ENCODE data around the gene CPNE5. TPM values are rescaled to one million over a fixed set of nuclear protein-coding genes. Genes with fewer than 3 reads are reported as not detected.

Gene CPNE5
- total RNA-seq, 1 experiment from 2014 or later = not detected

- no peak overlapping the region for H3K4me3 Mint-ChIP-seq (ENCODE audit: unreplicated experiment)
- no peaks in the 10 kb centered on the region for H3K9me3 ChIP-seq
- CTCF ChIA-PET = interaction anchor here (0.9 kb wide), 1 partner anchor 72 kb away, joined by 3 read pairs; no protein-coding TSS in a partner anchor
- no peaks in the 10 kb centered on the region for H3K9me3 Mint-ChIP-seq (ENCODE audit: unreplicated experiment)
- TF ChIP-seq CTCF (IDR thresholded peaks at IDR 0.05; ENCODE audit: insufficient read depth in 1 of 2, low read depth in 1 of 2, low read length in 1 of 2, severe bottlenecking in 1 of 2, unreplicated experiment in 1 of 2) = no peak
- H3K4me1 Mint-ChIP-seq (ENCODE audit: low read depth, unreplicated experiment) = no peaks in the 10 kb centered on the region
- no peaks in the 10 kb centered on the region for H3K27me3 Mint-ChIP-seq (ENCODE audit: insufficient read depth, unreplicated experiment)
- H3K4me1 ChIP-seq = no peaks in the 10 kb centered on the region
- BruUV-seq (replicated peaks) = no TSS peak
- H3K4me3 ChIP-seq (ENCODE audit: low read depth, low read length) = no peak overlapping the region
- no peak overlapping the region for H3K27ac Mint-ChIP-seq (ENCODE audit: unreplicated experiment)
- H3K27me3 ChIP-seq (replicated peaks; ENCODE audit: control insufficient read depth, insufficient read depth, low read length) = no peaks in the 10 kb centered on the region
- no peak for DNase-seq
- H3K36me3 Mint-ChIP-seq (ENCODE audit: insufficient read depth, unreplicated experiment) = no peaks in the 10 kb centered on the region
- H3K36me3 ChIP-seq (ENCODE audit: control insufficient read depth, insufficient read depth, low read length) = no peaks in the 10 kb centered on the region
- POLR2A ChIA-PET = no interaction called here
- intact Hi-C loops (cut with micrococcal nuclease; ENCODE audit: unreplicated experiment) = no loop called here
Measured at GRCh38 chr6:36722879-36723278, 116.4 kb downstream of the CPNE5 start.

GRCh38 chr6:36722365-36722764, 116.9 kb downstream of the CPNE5 start:
- Histone ChIP-seq H3K4me3 (ENCODE audit: low read depth, low read length) (no peak overlapping the region), H3K4me1 (no peaks in the 10 kb centered on the region), H3K36me3 (ENCODE audit: control insufficient read depth, insufficient read depth, low read length) (no peaks in the 10 kb centered on the region), H3K27me3 (replicated peaks; ENCODE audit: control insufficient read depth, insufficient read depth, low read length) (no peaks in the 10 kb centered on the region), H3K9me3 (no peaks in the 10 kb centered on the region)
- Mint-ChIP-seq H3K27ac (ENCODE audit: unreplicated experiment) (no peak overlapping the region), H3K4me1 (ENCODE audit: low read depth, unreplicated experiment) (no peaks in the 10 kb centered on the region), H3K9me3 (ENCODE audit: unreplicated experiment) (no peaks in the 10 kb centered on the region), H3K4me3 (ENCODE audit: unreplicated experiment) (no peak overlapping the region), H3K27me3 (ENCODE audit: insufficient read depth, unreplicated experiment) (no peaks in the 10 kb centered on the region), H3K36me3 (ENCODE audit: insufficient read depth, unreplicated experiment) (no peaks in the 10 kb centered on the region)
- CTCF ChIA-PET = interaction anchor here (0.9 kb wide), 1 partner anchor 71 kb away, joined by 3 read pairs; no protein-coding TSS in a partner anchor
- no peak for TF ChIP-seq CTCF (IDR thresholded peaks at IDR 0.05; ENCODE audit: insufficient read depth in 1 of 2, low read depth in 1 of 2, low read length in 1 of 2, severe bottlenecking in 1 of 2, unreplicated experiment in 1 of 2)
- BruUV-seq (replicated peaks) = no TSS peak
- no peak for DNase-seq
- intact Hi-C loops (cut with micrococcal nuclease; ENCODE audit: unreplicated experiment) = no loop called here
- POLR2A ChIA-PET = no interaction called here

- Mint-ChIP-seq H3K4me3 (ENCODE audit: unreplicated experiment) (no peak overlapping the region), H3K36me3 (ENCODE audit: insufficient read depth, unreplicated experiment) (no peaks in the 10 kb centered on the region), H3K27ac (ENCODE audit: unreplicated experiment) (no peak overlapping the region), H3K27me3 (ENCODE audit: insufficient read depth, unreplicated experiment) (no peaks in the 10 kb centered on the region), H3K4me1 (ENCODE audit: low read depth, unreplicated experiment) (no peaks in the 10 kb centered on the region), H3K9me3 (ENCODE audit: unreplicated experiment) (no peaks in the 10 kb centered on the region)
- Histone ChIP-seq H3K4me3 (ENCODE audit: low read depth, low read length) (no peak overlapping the region), H3K9me3 (no peaks in the 10 kb centered on the region), H3K27me3 (replicated peaks; ENCODE audit: control insufficient read depth, insufficient read depth, low read length) (no peaks in the 10 kb centered on the region), H3K36me3 (ENCODE audit: control insufficient read depth, insufficient read depth, low read length) (no peaks in the 10 kb centered on the region), H3K4me1 (no peaks in the 10 kb centered on the region)
- ChIA-PET POLR2A (interaction anchor here (0.7 kb wide), 1 partner anchor 28 kb away, joined by 5 read pairs; no protein-coding TSS in a partner anchor), CTCF (interaction anchor here (0.6 kb wide), 1 partner anchor 92 kb away, joined by 5 read pairs; no protein-coding TSS in a partner anchor)
- no peak for DNase-seq
- BruUV-seq (replicated peaks) = no TSS peak
- intact Hi-C loops (cut with micrococcal nuclease; ENCODE audit: unreplicated experiment) = no loop called here
- TF ChIP-seq CTCF (IDR thresholded peaks at IDR 0.05; ENCODE audit: insufficient read depth in 1 of 2, low read depth in 1 of 2, low read length in 1 of 2, severe bottlenecking in 1 of 2, unreplicated experiment in 1 of 2) = no peak
Measured at GRCh38 chr6:36721369-36722140, 117.7 kb downstream of the CPNE5 start.
